ENCODE results near the gene MAN2A1.

DNA sequence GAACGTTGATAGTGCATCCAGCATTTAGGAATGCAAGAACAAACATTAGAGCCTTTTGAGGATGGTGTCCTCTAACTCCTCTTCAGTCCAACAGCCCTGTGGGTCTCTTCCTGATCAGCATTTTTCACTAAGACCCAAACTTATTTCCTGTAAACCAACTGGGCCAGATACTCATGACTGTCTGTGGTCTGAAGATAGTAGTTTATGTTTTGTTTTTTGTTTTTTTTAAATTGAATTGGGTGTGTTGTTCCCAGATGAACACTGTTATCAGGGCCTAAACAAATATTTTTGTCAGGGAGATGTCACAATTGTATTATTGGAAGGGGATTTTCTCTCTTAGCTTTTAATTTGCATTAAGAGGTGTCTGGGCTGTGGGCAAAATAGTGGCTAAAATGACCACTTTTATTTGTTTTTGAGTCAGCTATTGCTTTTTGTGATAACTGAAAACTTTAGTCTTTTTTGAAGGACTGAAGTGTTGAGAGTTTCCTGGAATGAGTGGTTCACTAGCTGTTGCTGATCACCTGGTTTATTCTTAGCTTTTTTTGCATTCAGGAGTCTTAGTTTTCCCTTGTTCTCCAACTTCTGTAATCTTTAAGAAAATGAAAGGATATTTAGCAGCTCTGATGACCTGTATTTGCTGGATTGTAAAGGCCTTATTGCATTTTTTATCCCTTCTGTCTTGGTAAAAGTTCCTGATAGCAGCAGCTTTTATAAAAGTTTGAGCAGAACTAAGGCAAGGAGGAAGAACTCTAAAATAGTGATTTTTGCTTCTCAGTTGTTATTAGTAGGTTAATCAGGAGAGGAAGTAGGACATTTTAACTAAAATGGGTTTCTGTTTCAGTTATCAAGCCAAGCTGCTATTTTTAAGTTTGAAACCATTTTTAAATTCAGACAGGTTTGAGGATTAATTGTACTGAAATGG is 5.5 kb downstream of the MAN2A1 start:
- TF ChIP-seq, protein P1, sequence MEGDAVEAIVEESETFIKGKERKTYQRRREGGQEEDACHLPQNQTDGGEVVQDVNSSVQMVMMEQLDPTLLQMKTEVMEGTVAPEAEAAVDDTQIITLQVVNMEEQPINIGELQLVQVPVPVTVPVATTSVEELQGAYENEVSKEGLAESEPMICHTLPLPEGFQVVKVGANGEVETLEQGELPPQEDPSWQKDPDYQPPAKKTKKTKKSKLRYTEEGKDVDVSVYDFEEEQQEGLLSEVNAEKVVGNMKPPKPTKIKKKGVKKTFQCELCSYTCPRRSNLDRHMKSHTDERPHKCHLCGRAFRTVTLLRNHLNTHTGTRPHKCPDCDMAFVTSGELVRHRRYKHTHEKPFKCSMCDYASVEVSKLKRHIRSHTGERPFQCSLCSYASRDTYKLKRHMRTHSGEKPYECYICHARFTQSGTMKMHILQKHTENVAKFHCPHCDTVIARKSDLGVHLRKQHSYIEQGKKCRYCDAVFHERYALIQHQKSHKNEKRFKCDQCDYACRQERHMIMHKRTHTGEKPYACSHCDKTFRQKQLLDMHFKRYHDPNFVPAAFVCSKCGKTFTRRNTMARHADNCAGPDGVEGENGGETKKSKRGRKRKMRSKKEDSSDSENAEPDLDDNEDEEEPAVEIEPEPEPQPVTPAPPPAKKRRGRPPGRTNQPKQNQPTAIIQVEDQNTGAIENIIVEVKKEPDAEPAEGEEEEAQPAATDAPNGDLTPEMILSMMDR (conservative IDR thresholded peaks at IDR 0.05; ENCODE audit: low read depth in 2 of 2), result no peak
- TF ChIP-seq ZNF331 (CRISPR knock-in tag; IDR thresholded peaks at IDR 0.05; ENCODE audit: low read depth), result no peak
- no peak for TF ChIP-seq EZH2 (IDR thresholded peaks at IDR 0.05; ENCODE audit: low read depth, unreplicated experiment)
- no peak for TF ChIP-seq CREB1 (CRISPR knock-in tag; IDR thresholded peaks at IDR 0.05; ENCODE audit: low read depth)
- TF ChIP-seq, protein P2, sequence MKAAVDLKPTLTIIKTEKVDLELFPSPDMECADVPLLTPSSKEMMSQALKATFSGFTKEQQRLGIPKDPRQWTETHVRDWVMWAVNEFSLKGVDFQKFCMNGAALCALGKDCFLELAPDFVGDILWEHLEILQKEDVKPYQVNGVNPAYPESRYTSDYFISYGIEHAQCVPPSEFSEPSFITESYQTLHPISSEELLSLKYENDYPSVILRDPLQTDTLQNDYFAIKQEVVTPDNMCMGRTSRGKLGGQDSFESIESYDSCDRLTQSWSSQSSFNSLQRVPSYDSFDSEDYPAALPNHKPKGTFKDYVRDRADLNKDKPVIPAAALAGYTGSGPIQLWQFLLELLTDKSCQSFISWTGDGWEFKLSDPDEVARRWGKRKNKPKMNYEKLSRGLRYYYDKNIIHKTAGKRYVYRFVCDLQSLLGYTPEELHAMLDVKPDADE (IDR thresholded peaks at IDR 0.05), result no peak
- TF ChIP-seq EZH2phosphoT487 (IDR thresholded peaks at IDR 0.05; ENCODE audit: unreplicated experiment), result no peak
- TF ChIP-seq POLR2AphosphoS5 (IDR thresholded peaks at IDR 0.05; ENCODE audit: low read depth), result no peak
- TF ChIP-seq, protein P3, sequence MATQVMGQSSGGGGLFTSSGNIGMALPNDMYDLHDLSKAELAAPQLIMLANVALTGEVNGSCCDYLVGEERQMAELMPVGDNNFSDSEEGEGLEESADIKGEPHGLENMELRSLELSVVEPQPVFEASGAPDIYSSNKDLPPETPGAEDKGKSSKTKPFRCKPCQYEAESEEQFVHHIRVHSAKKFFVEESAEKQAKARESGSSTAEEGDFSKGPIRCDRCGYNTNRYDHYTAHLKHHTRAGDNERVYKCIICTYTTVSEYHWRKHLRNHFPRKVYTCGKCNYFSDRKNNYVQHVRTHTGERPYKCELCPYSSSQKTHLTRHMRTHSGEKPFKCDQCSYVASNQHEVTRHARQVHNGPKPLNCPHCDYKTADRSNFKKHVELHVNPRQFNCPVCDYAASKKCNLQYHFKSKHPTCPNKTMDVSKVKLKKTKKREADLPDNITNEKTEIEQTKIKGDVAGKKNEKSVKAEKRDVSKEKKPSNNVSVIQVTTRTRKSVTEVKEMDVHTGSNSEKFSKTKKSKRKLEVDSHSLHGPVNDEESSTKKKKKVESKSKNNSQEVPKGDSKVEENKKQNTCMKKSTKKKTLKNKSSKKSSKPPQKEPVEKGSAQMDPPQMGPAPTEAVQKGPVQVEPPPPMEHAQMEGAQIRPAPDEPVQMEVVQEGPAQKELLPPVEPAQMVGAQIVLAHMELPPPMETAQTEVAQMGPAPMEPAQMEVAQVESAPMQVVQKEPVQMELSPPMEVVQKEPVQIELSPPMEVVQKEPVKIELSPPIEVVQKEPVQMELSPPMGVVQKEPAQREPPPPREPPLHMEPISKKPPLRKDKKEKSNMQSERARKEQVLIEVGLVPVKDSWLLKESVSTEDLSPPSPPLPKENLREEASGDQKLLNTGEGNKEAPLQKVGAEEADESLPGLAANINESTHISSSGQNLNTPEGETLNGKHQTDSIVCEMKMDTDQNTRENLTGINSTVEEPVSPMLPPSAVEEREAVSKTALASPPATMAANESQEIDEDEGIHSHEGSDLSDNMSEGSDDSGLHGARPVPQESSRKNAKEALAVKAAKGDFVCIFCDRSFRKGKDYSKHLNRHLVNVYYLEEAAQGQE (IDR thresholded peaks at IDR 0.05; ENCODE audit: unreplicated experiment), result no peak
- TF ChIP-seq ZNF114 (CRISPR knock-in tag; IDR thresholded peaks at IDR 0.05), result no peak
- TF ChIP-seq STAT1 (IDR thresholded peaks at IDR 0.05; ENCODE audit: unreplicated experiment), result no peak
- TF ChIP-seq JUNB (IDR thresholded peaks at IDR 0.05; ENCODE audit: unreplicated experiment), result no peak
- TF ChIP-seq NANOG (IDR thresholded peaks at IDR 0.05; ENCODE audit: borderline replicate concordance), result no peak
